NCI-H2081 (cell line): ENCODE data around the gene VAX1.
A peak's percentile ranks its signal among the peaks of the same experiment; 100 is the strongest.
"Not testable (repeated sequence)": the region's sequence is repeated elsewhere in the genome, so short reads cannot be mapped to it uniquely, and the experiment has no call there.

Experiments used
- DNase-seq, 2 experiments: peaks; one replicate each; lab custom pipeline; 2025; lab: John Stamatoyannopoulos, UW

VAX1 gene

GRCh38 chr10:117137911-117138642 is at the start of gene VAX1:
Gene VAX1, minus strand, starts transcription at chr10:117138270. Its CDS starts 214 bp downstream, at chr10:117138056.
- no peak for DNase-seq

- no peak for DNase-seq
Observed at GRCh38 chr10:117186832-117187615, 49.0 kb upstream of the VAX1 start.

DNA sequence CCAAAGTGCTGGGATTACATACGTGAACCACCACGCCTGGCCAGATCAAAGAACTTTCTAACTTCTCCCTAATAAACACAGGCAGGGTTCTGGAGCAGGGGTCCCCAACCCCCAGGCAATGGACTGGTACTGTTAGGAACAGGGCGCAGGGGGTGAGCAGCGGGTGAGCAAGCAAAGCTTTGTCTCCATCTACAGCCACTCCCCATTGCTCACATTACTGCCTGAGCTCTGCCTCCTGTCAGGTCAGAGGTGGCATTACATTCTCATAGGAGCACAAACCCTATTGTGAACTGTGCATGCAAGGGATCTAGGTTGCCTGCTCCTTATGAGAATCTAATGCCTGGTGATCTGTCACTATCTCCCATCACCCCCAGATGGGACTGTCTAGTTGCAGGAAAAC is 47.7 kb upstream of the VAX1 start:
- not testable (repeated sequence) for DNase-seq

DNA sequence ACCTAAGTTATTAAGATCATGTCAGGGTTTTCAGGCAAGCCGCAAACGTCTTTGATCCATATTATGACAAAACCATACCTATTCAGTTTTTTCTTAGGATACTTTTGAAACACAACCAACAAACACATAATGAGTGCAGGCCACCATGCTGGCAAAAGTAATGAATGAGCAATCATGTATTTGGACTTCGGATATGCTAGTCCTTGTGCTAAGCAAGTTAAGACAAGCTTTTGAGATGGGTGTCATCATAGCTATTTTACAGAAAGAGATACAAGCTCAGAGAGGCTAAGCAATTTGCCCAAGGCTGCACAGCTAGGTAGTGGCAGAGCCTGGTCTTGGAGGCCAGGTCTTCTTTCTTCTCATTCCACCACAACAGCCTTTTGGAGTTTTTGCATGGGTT is 46.8 kb upstream of the VAX1 start:
- DNase-seq: no peak

DNA sequence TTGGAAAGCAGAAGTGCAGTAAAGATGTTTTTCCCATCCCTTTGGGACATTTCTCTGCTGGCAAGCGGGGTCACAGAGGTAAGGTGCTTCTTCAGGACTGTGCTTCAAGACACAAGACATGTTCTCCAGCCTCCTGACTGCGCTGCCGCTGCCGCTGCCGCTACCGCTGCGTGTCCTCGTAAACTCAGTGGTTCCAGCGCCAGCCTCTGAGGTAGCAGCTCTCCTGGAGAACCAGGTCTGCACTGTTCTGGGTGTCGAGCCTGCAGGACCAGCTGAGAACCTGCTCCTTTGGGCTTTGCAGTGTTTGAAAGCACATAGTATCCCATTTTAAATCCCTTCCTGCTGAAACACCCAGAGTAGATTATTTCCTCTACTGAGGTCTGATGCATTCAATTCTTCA is 46.2 kb upstream of the VAX1 start:
- no peak for DNase-seq

DNA sequence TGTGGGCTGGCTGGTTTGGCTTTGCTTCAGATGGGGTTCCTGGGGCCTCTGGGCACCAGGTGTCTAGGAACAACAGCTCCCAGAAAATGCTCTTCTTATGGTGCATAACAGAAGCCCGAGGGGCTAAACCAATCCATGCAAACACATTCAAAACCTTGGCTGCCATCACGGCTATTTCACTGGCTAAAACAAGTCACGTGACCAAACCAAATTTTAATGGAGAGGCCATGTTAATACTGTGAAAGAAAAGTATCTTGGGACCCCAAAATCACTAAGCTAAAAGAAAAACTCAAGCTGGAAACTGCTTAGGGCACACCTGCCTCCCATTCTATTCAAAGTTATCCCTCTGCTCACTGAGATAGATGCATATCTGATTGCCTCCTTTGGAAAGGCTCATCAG is 40.1 kb upstream of the VAX1 start:
- no peak for DNase-seq

GRCh38 chr10:117175901-117176534 is 37.9 kb upstream of the VAX1 start:
- DNase-seq: peak; percentile 43 to 55

GRCh38 chr10:117175215-117175900 is 37.3 kb upstream of the VAX1 start:
- peak in 1 of 2 experiments; percentile 38 for DNase-seq

DNA sequence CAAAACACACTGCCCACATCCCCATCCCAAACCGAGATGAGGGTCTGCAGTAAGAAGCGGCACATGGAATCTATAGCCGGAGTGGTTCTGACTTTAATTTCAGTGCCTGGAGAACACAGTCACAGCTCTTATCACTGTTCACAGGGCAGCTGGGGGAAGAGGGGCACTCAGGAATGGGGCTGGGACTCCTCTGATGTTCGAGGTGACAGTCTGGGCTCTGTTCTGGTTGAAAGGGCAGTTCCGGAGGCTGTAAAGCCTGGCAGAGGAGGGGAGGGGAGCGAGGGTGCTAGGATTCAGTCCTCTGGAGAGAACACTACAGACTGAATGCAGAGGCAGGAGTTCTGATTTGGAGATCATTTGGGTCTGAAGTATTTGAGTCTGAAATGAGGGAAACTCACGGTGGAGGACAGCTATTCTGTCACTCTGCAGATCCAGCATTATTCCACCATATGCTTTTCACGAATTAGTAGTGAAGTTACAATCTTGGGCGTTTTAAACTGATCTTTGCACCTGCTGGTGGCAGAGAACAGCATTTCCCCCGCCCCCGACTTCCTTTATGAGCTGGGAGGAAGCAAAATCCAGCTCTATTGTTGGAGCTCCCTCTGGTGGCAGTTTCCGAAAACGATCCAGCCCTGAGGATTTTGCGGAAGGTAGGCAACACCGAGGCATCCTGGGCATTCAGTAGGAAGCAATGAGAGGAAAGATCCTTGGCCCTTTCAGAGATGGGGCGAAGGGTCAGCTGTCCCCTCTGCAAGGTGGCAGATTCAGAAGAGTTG is 36.6 kb upstream of the VAX1 start:
- peak; percentile 77 to 81 for DNase-seq

DNA sequence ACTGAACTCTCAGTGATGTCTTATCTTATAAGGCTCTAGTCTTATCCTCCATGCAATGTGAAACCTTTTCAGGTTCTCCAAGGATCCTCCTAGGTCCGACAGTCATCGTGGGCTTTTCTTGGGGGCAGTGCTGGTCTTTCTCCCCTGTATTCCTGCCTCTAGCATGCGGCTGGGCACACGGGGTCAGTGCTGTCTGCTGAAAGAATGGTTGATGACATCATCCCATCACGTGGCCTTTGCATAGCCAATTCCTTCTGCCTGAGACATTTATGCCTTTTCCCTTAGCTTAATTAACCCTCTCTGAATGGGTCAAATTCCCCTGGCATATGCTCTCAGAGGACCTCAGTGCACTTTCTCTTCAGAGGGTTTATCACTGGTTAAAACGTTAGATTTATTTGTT is 32.2 kb upstream of the VAX1 start:
- no peak for DNase-seq

DNA sequence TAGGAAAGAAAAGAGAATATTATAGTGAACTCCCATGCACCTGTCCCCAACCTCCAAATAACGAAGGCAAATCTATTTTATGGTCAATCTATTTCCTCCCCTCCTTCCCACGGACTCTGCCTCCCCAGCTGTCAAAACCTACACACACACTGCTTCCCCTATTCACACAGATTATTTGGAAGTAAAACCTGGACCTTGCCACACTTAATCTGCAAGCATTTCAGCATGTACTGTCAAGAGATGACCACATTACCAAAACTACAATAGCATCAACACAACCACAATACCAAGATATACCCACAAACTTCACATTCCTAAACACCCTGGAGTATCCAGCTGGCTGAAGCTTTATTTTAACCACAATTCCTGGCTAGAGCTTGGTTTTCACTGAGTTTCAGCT is 31.4 kb upstream of the VAX1 start:
- DNase-seq: no peak

GRCh38 chr10:117168729-117169128 is 30.7 kb upstream of the VAX1 start:
- no peak for DNase-seq

DNA sequence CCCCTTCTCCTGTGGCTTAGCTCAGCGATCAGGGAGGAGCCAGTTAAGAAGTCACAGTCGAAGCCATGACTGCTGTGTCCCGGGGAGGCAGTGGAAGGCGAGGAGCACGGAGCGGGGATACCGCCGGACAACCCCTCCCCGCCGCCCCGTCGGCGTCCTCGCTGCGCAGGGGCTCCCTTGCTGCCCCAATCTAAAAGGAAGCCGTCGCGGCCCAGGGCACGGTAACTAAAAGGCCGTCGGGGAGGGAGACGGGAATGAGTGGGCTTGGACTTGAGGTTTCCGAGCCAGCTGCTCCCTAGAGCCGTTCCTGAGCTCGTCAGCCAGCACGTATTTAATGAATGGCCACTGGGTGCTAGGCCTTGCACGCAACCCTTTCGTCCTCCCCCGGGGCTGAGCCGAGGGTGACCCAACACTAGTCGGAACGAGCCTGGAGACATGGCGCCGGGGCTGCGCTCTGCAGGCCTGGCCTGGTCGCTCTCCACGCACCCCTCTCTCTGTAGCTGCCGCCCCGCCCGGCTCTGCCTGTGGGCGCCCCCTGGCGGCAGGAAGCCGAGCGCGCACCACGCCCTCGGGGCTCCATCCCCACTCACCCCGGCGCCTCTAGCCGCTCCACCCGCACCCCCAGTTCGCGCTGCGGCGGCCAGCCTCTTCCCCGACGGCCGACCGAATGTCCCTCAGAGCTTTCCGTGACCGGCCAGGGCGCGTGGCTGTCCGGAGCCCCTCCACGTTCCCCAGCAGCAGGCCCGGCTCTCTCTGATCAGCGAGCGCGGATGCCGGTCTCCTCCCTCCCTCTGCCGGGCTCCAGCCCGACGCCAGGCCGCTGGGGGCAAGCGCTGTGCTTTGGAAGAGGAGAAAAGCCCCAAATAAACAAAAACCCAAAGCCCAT is 30.0 kb upstream of the VAX1 start:
- DNase-seq: peak; percentile 41 to 51

- DNase-seq: no peak
Observed at GRCh38 chr10:117167346-117167788, 29.3 kb upstream of the VAX1 start.

GRCh38 chr10:117166418-117167345 is 28.6 kb upstream of the VAX1 start:
- DNase-seq: no peak

DNA sequence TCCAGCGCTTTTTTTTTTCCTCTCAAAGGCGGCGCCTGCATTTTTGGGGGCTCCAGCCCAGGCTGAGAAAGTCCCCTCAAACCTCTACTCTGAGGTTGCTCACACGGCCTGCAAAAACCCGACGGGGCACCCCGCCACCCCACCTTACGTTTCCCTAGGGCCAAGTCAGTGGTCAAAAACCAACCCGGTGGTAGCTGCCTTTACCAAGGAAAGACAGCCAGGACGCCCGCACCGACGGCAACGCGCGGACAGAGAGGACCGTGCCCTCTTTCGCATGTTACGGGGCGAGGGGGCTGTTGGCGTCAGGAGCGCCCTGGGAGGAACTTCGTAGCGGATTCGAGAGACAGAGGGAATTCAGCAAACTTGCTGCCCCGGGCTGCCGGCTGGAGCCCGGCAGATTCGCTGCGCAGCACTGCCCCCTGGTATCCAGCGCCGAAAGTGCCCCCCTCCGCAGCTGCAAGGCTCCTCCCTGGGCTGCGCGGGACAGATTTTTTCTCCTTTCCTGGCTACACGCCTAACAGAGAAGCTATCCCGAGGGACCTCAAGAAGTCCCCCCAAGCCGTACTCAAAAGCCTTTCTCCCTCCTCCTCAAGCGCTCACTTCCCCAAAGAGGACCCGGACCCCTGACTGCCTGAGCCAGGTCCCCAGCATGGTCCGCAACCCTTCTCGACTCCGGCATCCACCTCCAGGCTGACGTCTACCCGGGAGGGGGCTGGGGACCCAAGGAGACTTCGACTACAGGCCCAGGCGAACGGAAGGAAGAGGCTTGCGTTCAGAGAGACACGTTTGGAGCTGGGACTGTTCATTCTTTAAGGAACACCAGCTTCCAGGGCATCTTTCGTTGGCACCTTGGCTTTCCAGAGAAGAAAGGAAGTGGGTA is 27.7 kb upstream of the VAX1 start:
- peak; percentile 20 to 22 for DNase-seq

DNA sequence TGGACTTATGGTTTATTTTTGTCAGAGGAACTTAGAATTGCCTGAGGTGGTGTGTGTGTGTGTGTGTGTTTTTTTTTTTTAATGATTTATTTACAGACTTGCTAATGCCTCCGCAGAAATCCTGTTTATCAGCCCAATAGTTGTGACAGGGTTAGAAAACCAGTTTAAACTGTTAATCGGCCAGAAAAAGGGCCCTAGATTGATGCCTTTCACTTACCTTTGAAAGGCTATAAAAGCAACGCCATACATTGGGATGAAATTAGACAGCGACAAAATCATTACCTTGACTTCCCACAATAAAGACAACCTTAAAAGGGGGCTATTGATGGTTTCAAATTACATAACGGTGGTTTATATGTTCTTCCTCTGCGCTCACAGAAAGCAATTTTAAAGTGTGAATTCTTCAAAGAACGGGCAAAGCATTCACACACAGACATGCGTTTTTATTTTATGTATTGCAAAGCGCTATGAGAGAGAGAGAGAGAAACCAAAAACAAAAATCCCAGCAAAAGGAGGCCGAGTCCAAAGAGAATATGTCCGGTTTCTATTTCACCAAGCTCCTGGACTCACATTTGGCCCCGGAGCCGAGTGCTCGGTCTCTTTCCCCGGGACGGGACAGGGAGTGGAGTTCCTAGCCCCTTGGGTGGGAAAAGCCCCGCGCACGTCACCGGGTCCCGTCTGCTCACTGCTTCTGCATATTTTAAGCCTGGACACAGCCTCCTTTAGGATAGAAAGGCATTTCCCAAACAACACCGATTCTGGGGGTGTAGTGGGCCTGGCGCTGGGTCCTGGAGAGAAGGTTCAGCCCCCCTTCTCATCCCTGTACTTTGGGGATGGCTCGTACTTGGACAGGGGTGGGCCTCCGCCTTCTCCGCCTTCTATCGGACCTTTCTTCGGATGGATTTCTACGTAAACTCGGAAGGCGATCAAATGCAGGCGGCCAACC is 26.8 kb upstream of the VAX1 start:
- DNase-seq: no peak
